DOHH2 (cell line): ENCODE measurements around the gene PHF13.
"Not testable (repeated sequence)": the region's sequence is repeated elsewhere in the genome, so short reads cannot be mapped to it uniquely, and the experiment has no call there.

Source experiments
- H3F3A ChIP-seq: fragments of 200-600 bp; sonication (generic), shearing (Covaris generic); 2 replicates; pipeline ENCODE4 v1.6.0; 2016; ENCODE audit warnings: antibody characterized with exemption, mild to moderate bottlenecking; ENCODE audit not compliant: control insufficient read depth, insufficient read depth
- H3K27ac ChIP-seq: fragments of 200-600 bp; sonication (generic); 2 replicates; pipeline ENCODE4 v1.5.1; 2014; ENCODE audit warnings: low read depth, mild to moderate bottlenecking, low read length, moderate library complexity
- H3K27me3 ChIP-seq: fragments of 200-600 bp; sonication (generic); 2 replicates; pipeline ENCODE4 v1.6.1; 2014; ENCODE audit warnings: mild to moderate bottlenecking, low read length, mixed read lengths; ENCODE audit not compliant: control insufficient read depth
- H3K36me3 ChIP-seq: fragments of 200-600 bp; sonication (generic); 2 replicates; pipeline ENCODE4 v1.6.1; 2014; ENCODE audit warnings: mild to moderate bottlenecking, low read length, moderate library complexity, mixed read lengths; ENCODE audit not compliant: control insufficient read depth
- H3K4me1 ChIP-seq: fragments of 200-600 bp; sonication (generic); 2 replicates; pipeline ENCODE4 v1.6.1; 2014; ENCODE audit warnings: mild to moderate bottlenecking, low read length, mixed read lengths; ENCODE audit not compliant: control insufficient read depth
- H3K4me2 ChIP-seq: fragments of 200-600 bp; sonication (generic); 2 replicates; pipeline ENCODE4 v1.6.0; 2014; ENCODE audit warnings: mild to moderate bottlenecking, low read length, moderate library complexity
- H3K4me3 ChIP-seq: fragments of 200-600 bp; sonication (generic); 2 replicates; pipeline ENCODE4 v1.5.1; 2014; ENCODE audit warnings: mild to moderate bottlenecking, low read length, mixed read lengths
- H3K79me2 ChIP-seq: fragments of 200-600 bp; sonication (generic); 2 replicates; pipeline ENCODE4 v1.6.1; 2014; ENCODE audit warnings: mild to moderate bottlenecking, low read length, mixed read lengths; ENCODE audit not compliant: control insufficient read depth
- H3K9me2 ChIP-seq: fragments of 200-600 bp; sonication (generic); replicated peaks from 2 replicates; pipeline ENCODE4 v1.6.1; 2014; ENCODE audit warnings: mild to moderate bottlenecking, low read length, mixed read lengths; ENCODE audit not compliant: control insufficient read depth
- H3K9me3 ChIP-seq: fragments of 200-600 bp; sonication (generic); 2 replicates; pipeline ENCODE4 v1.6.1; 2014; ENCODE audit warnings: antibody characterized with exemption, low read length, mixed read lengths; ENCODE audit not compliant: control insufficient read depth, insufficient read depth
- H4K20me1 ChIP-seq: fragments of 200-600 bp; sonication (generic); 2 replicates; pipeline ENCODE4 v1.6.0; 2014; ENCODE audit warnings: low read depth, mild to moderate bottlenecking, antibody characterized with exemption, low read length, moderate library complexity; ENCODE audit not compliant: control insufficient read depth, insufficient read depth
- CTCF ChIP-seq: fragments of 200-600 bp; sonication (generic); IDR thresholded peaks from one replicate; pipeline ENCODE4 v1.5.1; 2014; ENCODE audit warnings: antibody characterized with exemption, mild to moderate bottlenecking, low read depth, low read length; ENCODE audit not compliant: poor library complexity, severe bottlenecking
- EZH2phosphoT487 ChIP-seq: fragments of 200-600 bp; sonication (generic); IDR thresholded peaks from 2 replicates; pipeline ENCODE4 v1.6.1; 2017; ENCODE audit warnings: borderline replicate concordance, mild to moderate bottlenecking, antibody characterized with exemption, low read length, moderate library complexity, mixed read lengths

PHF13 gene

DNA sequence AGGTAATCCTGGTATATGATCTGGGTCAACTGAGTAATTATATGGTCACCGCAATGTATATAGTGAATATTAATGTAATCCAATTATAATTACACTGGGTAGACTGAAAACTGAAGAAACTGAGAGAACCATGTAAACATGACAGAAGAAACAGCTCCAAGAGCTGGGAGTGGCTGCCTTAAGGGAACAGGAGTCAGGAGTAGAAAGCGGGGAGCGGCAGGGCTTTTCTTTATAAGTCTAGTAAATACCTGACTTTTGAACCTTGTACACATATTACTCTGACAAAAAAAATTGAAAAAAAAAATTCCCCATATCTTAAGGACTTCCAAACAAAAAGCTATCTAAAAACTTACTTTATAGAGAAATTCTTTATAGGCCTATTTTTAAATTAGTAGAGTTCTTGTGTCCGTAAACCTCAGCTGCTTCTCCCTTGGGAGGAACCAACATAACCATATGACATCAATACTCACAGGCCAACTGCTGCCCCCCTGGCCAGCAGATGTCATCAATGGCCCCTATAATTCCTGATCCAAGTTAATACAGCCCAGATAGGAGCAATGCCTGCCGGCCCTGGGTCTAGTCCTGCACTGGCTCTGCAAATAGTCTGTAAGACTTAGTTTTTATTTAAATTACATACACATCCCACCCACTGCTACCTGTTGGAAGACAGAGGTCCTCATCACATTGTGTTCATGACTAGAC, 45.0 kb downstream of the PHF13 start:
- H3K27me3 ChIP-seq, result no peaks in the 10 kb centered on the region
- H3K4me3 ChIP-seq, result no peak overlapping the region
- no peaks in the 10 kb centered on the region for H3K9me3 ChIP-seq
- no peaks in the 10 kb centered on the region for H3K9me2 ChIP-seq
- no peaks in the 10 kb centered on the region for H4K20me1 ChIP-seq
- H3K36me3 ChIP-seq, result peaks cover 33% of the 10 kb centered on the region
- no peak for TF ChIP-seq EZH2phosphoT487
- TF ChIP-seq CTCF, result no peak
- no peak overlapping the region for H3K4me2 ChIP-seq
- peaks cover 32% of the 10 kb centered on the region for H3K79me2 ChIP-seq
- H3F3A ChIP-seq, result no peaks in the 10 kb centered on the region
- H3K4me1 ChIP-seq, result no peaks in the 10 kb centered on the region
- H3K27ac ChIP-seq, result no peak overlapping the region

GRCh38 chr1:6660415-6661049, 47.0 kb downstream of the PHF13 start:
- H3K79me2 ChIP-seq, result peaks cover 35% of the 10 kb centered on the region
- no peak overlapping the region for H3K4me2 ChIP-seq
- H4K20me1 ChIP-seq, result no peaks in the 10 kb centered on the region
- H3F3A ChIP-seq, result no peaks in the 10 kb centered on the region
- no peaks in the 10 kb centered on the region for H3K9me3 ChIP-seq
- peaks cover 34% of the 10 kb centered on the region for H3K36me3 ChIP-seq
- no peak for TF ChIP-seq CTCF
- no peaks in the 10 kb centered on the region for H3K4me1 ChIP-seq
- H3K4me3 ChIP-seq, result no peak overlapping the region
- H3K9me2 ChIP-seq, result no peaks in the 10 kb centered on the region
- no peaks in the 10 kb centered on the region for H3K27me3 ChIP-seq
- H3K27ac ChIP-seq, result no peak overlapping the region

DNA sequence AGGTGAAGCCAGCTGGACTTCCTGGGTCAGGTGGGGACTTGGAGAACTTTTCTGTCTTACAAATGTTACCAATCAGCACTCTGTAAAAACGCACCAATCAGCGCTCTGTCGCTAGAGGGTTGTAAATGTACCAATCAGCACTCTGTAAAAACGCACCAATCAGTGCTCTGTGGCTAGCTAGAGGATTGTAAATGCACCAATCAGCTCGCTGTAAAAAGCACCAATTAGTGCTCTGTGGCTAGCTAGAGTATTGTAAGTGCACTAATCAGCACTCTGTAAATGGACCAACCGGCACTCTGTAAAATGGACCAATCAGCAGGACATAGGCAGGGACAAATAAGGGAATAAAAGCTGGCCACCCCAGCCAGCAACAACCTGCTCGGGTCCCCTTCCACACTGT, 48.9 kb downstream of the PHF13 start:
- H3K27ac ChIP-seq, result not testable (repeated sequence)
- Histone ChIP-seq H3K36me3 (peaks cover 44% of the 10 kb centered on the region), H3K79me2 (peaks cover 30% of the 10 kb centered on the region)

GRCh38 chr1:6666696-6667095, 53.2 kb downstream of the PHF13 start:
- Histone ChIP-seq H3K4me1 (no peaks in the 10 kb centered on the region), H3K36me3 (peaks cover 51% of the 10 kb centered on the region), H3K79me2 (peaks cover 13% of the 10 kb centered on the region), H3K4me2 (no peak overlapping the region), H3K9me2 (no peaks in the 10 kb centered on the region), H3K9me3 (no peaks in the 10 kb centered on the region), H3K4me3 (no peak overlapping the region), H3K27me3 (no peaks in the 10 kb centered on the region), H3K27ac (no peak overlapping the region), H4K20me1 (no peaks in the 10 kb centered on the region), H3F3A (no peaks in the 10 kb centered on the region)
- TF ChIP-seq EZH2phosphoT487 (no peak), CTCF (no peak)

More for the DNA sequence above, 48.9 kb downstream of the PHF13 start:
- H3K4me2 ChIP-seq, H4K20me1 ChIP-seq, H3K4me1 ChIP-seq, H3K9me2 ChIP-seq, H3F3A ChIP-seq, H3K9me3 ChIP-seq, H3K27me3 ChIP-seq, H3K4me3 ChIP-seq: not testable (repeated sequence)
